CD4-positive, alpha-beta T cell treated with Interleukin-12 subunit alpha and Interleukin-12 subunit beta, for 1 hour (primary cell): ENCODE results near the gene CNPY4.

Experiments used
- DNase-seq: peaks from one replicate; pipeline ENCODE4 v3.0.0-alpha.2; 2020

Gene CNPY4

GRCh38 chr7:100093054-100093453, 26.4 kb upstream of the CNPY4 start:
- DNase-seq: no peak

GRCh38 chr7:100093498-100093897, 25.9 kb upstream of the CNPY4 start:
- DNase-seq: no peak

- no peak for DNase-seq
Observed at GRCh38 chr7:100093925-100094486, 25.4 kb upstream of the CNPY4 start.

GRCh38 chr7:100095289-100095688, 24.1 kb upstream of the CNPY4 start:
- DNase-seq: no peak

GRCh38 chr7:100095704-100096103, 23.7 kb upstream of the CNPY4 start:
- no peak for DNase-seq

- DNase-seq: no peak
Observed at GRCh38 chr7:100098913-100099312, 20.5 kb upstream of the CNPY4 start.

GRCh38 chr7:100099452-100099851, 20.0 kb upstream of the CNPY4 start:
- DNase-seq: no peak

GRCh38 chr7:100100420-100101015, 18.9 kb upstream of the CNPY4 start:
- DNase-seq: peak; percentile 89

- DNase-seq: peak; percentile 96
Observed at GRCh38 chr7:100101016-100101862, 18.2 kb upstream of the CNPY4 start, which contains the start of the genes AP4M1 and MCM7. Gene AP4M1 (plus strand): TSS chr7:100101643. CDS start chr7:100101715, 72 bp downstream. Gene MCM7 (minus strand): TSS chr7:100101397. CDS start chr7:100101294, 103 bp downstream.

- DNase-seq: no peak
Observed at GRCh38 chr7:100102950-100103840, 16.2 kb upstream of the CNPY4 start.

GRCh38 chr7:100105534-100105933, 13.9 kb upstream of the CNPY4 start:
- DNase-seq: no peak

GRCh38 chr7:100106633-100107032, 12.8 kb upstream of the CNPY4 start:
- DNase-seq: no peak

- DNase-seq: no peak
Observed at GRCh38 chr7:100107125-100107737, 12.2 kb upstream of the CNPY4 start.

GRCh38 chr7:100107890-100108289, 11.5 kb upstream of the CNPY4 start:
- DNase-seq: no peak

- DNase-seq: no peak
Observed at GRCh38 chr7:100109521-100110163, 9.8 kb upstream of the CNPY4 start.

- no peak for DNase-seq
Observed at GRCh38 chr7:100111156-100111555, 8.3 kb upstream of the CNPY4 start.

- no peak for DNase-seq
Observed at GRCh38 chr7:100111914-100112313, 7.5 kb upstream of the CNPY4 start.

GRCh38 chr7:100115026-100115425, 4.4 kb upstream of the CNPY4 start:
- no peak for DNase-seq

- no peak for DNase-seq
Observed at GRCh38 chr7:100118388-100119071, 904 bp upstream of the CNPY4 start.

- peak; percentile 76 for DNase-seq
Observed at GRCh38 chr7:100119970-100120732, 717 bp downstream of the CNPY4 start.

GRCh38 chr7:100120733-100121036, 1.3 kb downstream of the CNPY4 start:
- no peak for DNase-seq
